HG03442 (cell line): Measurements from ENCODE around the gene SLC32A1.

ENCODE experiments used
- ATAC-seq: cut with Tn5 transposase; IDR thresholded peaks from one replicate; pipeline ENCODE4 v1.9.1; 2021; ENCODE audit warnings: mild to moderate bottlenecking, moderate library complexity; ENCODE audit not compliant: unreplicated experiment

Gene SLC32A1

GRCh38 chr20:38723848-38724625 is at the start of gene SLC32A1:
Gene SLC32A1, plus strand, starts transcription at chr20:38724486. Its CDS starts 239 bp downstream, at chr20:38724725.
- no peak for ATAC-seq

DNA sequence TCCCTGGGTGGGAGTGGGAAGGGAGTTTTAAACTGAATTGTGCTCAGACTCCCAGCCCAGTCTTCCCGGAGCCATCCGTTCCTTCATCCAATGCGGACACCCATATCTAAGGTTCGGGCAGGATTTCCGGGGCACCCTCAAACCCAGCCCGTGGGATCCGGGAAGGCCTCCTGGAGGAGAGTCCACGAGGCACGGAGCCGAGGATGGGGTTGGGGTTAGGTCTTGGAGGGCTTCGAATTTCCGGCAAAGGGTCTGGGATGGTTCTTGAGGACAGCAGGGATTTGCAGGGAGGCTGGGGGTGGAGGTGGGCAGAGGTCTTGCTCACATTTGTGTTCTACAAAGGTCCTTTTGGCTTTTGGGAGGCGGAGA is 49.5 kb upstream of the SLC32A1 start:
- ATAC-seq = no peak

DNA sequence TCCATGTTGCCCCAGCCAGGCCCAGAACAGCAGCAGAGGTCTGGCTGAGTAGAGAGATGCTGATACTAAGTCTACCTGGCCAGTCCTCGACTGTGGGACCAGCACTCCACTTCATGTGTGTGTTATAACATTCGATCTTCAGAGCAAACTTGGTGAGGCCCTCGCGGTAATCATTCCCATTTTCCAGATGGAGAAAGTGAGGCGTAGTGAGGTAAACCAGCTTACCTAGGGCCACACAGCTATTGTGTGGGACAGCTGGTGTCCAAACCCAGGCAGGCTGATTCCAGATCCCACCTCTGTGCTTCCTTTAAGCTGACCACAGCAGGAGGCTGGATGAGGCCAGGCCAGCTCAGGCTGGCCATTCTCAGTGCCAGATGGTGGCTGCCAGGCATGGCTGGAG is 47.7 kb upstream of the SLC32A1 start:
- no peak for ATAC-seq

DNA sequence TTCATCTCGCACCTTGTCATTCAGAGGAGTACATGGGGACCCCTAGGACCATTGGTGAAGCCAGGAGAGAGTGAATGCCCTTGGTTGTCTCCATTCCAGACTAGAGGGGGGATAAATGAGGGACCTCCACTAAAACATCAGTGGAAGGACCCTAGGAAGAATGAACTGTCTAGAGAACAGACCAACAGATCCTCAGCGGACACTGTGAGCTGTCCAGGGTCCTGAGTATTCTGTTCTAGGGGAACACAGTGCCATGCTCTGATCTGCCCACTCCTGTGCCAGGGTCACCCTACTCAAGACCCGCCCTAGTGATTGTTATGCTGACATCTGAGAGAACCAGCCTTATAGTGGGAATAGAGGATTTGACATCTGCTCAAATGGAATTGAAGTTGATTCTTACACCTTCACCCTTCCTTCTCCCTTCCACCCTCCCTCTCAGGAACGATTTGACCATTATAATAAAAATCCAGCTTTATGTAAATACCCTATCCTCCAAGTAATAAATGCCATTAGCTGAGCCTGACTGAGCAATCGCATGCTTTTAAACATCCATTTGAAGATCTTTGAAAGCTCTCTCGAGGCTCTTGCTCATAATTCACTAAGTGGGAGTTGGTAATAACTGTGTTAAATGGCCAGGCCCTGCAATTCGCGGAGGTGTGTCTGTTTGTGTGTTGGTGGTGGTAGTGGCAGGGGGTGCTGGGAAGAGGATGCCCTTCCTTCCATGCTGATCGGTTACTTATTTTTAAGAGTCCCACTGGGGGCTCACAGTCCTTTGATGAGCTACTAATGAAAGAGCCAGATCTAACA is 43.6 kb upstream of the SLC32A1 start:
- no peak for ATAC-seq

DNA sequence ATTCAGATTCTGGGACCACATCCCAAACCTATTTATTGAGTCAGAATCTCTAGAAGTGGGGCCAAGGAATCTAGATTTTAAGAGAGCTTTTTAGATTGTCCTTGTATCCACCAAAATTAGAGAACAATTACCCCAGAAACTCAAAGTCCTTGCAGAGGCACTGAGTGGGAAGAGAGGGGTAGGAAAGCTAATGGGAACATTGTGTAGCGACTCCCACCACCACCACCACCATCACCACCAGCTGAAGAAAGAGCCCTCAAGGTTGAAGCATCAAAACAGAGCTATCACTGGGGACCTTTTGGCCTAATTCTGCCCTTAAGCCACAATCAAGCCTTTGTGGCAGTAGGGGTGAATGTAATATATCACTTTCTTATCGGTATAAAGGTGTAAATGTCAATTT is 39.0 kb upstream of the SLC32A1 start:
- no peak for ATAC-seq

DNA sequence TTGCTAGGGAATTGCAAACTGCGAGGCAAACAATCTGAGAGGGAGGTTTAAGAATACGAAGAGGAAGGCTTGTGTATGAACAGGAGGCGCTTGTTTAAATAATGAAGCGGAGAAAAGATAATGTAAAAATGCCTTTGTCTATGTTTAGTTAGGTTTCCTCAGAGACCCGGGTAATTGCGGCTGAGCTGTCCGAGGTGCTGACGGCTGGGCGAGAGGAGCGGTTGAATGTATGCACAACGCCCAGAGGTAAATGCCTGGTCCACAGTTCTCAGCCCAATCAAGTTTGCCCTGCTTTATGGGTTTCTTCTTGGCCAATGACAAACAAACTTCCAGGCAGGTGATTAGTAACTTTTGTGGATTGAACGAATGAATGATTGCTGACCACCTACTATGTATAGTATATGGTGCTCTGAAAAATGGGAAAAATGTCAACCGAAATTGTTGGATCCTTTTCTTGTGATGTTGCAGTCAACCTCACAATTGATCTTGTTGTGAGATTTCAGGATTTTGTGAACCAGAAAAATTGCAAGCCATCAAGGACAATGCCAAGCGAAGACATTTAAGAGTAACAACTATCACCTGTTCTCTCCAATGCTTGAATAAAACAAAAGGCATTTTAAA is 38.3 kb upstream of the SLC32A1 start:
- ATAC-seq = no peak

GRCh38 chr20:38692436-38693411 is 31.6 kb upstream of the SLC32A1 start:
- no peak for ATAC-seq

DNA sequence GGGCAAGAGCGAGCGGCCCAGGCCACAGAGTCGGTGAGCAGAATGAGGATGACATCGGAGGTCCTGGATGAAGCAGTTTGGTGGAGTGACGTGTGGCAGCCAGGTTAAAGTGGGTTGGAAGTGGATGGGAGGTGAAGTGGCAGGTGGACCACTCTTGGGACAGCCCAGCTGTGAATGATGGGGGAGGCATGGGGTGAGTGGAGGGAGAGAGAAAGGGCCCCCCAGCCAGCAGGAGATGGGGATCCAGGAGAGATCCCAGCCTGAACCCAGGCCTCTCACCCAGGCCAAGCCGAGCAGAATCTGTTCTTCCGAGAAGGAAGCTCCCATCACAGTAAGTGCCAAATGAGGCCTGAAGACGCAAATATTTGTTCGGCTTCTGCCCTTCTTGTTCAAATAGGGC is 27.0 kb upstream of the SLC32A1 start:
- ATAC-seq = no peak

GRCh38 chr20:38698541-38698940 is 25.7 kb upstream of the SLC32A1 start:
- ATAC-seq = no peak

DNA sequence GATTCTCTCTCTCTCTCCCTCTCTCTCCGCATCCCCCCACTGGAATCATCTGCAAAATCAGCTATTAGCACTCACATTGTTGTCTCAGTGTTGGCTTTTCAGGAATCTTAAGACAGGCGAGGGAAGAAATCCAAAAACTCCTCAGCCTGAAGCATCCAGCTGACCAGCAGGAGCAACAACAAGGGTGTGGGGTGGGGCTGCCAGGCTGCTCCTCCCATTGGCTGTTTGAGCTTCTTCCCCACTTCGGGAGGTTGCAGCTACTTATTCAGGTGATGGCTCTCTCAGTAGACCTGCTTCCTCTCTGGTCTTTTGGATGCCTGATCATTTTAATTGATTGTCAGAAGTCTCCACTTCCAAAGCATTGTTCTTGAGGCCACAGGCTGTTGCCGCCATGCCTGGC is 24.1 kb upstream of the SLC32A1 start:
- ATAC-seq = no peak

DNA sequence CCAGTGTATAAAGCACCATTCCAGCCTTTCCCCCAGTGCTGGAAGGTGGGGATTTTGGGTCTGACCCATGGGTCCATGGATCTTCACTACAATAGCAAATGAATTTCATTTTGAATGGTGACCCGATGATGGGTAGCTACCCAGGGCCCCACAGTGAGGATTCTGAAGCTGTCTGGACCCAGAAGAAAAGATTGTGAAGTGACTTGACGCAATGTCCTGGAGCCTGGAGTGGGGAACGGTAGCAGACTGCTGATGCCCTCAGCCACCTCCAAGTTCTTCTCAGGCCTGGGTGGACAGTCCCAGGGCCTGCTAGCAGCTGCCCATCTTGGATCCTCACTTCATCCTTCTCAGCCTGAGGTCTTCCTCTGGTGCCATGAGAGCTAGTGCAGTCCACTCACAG is 23.4 kb upstream of the SLC32A1 start:
- no peak for ATAC-seq

DNA sequence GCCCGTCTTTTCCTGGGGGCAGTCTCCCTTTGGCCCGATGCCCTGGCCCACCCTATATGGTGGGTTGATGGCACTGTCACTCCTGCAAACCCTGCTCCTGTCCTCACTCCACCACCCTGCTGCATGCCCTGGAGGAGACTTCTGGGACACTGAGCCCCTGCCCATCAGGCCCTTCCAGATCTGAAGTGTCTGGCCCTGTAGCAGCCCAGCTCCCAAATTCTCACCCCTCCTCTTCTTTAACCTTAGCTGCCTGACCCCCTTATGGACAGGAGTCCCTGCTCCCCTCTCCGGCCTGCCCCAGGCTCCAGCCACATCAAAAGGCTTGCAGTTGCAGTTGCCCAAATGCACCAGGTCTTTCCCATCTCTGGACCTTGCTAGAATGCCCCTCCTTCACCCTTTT is 20.8 kb upstream of the SLC32A1 start:
- no peak for ATAC-seq

- no peak for ATAC-seq
Observed at GRCh38 chr20:38704136-38704535, 20.1 kb upstream of the SLC32A1 start.

- ATAC-seq = no peak
Observed at GRCh38 chr20:38706509-38706908, 17.8 kb upstream of the SLC32A1 start.

DNA sequence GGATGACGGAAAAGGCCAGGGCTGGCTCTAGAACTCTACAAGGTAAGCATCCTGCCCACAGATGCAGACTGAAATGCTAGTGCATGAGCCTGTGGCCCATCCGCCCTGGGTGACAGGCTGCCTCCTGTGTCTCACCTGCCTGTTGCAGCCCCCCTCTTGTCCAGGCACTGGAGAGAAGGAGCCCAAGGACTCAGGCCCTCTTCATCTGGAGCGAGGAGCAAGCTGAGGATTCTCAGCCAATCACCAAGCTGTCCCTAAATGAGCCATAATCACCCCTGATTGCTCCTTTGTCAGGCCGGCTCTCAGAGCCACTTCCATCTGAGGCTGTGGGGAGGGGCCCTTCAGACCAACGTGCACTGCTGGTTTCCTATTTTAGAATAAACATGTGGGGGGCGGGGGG is 10.0 kb upstream of the SLC32A1 start:
- no peak for ATAC-seq

DNA sequence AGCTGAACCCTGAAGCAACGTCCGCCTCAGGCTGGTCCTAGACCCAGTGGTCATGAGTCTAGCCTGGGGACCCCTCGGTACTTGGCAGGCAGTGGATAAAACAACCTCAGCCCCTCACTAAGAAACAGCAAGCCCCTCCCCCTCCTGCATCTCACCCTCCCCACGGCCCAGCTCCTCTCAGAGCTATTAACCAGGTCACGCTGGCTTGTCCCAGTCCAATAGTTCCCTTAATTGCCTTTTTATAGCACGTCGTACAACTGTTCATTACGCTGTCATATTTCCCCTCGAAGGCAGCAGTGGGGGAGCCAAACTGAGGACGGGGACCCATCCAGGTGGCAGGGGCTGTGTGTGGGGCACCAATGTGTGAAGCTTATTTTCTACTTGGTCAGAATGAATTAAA is 8.6 kb upstream of the SLC32A1 start:
- no peak for ATAC-seq

DNA sequence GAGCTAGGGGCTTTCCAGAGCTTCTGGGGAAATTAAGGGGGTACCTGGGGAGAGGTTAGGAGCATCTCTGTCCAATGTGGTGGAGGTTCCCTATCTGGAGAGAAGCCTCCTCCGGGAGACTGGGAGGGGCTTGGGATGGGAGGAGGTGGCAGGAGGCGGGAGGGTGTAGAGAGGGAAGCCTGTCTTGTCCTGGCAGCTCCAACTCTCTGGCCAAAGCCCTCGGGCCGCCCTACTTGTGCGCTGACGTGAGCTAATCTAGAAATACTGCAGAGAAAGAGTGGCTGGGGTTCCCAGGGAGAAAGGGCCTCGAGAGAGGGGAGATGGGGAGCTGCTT is 1.6 kb upstream of the SLC32A1 start:
- ATAC-seq = no peak

DNA sequence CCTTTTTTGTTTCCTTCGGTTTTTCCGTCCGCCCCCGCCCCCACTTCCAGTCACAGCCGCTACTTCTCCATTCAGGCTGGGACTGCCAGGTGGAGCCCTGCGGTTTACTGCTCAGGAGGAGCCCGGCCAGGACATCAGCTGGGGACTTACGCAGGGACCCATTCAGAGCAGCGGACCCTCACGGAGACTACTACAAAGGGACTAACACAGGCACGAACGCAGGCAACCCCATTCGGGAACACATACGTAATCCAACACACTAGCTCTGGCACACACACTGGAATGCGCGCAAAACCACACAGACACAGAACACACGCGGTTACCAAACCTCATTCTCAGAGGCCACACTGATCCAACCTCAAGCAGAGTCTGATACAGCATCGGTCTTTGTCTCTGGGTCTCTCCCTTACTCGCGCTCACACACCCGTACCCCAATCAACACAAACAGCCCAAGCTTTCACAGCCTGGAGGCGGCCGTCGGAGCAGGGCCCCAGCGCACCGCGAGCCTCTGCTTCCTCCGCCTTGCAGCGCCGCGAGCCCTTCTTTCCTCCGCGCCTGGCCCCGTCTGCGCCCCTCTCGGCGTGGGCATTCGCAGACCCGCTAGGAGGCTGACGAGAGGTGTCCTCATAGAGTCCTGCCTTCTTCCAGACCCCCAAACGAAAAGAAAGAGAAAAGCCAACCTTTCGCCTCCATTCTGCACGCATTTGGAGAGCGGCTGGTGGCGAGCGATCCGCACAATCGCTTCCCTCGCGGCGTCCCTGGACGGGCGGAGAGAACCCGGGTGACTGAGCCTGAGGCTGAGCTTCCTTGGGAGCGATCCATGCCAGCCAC is 1.1 kb upstream of the SLC32A1 start:
- no peak for ATAC-seq

- ATAC-seq = no peak
Observed at GRCh38 chr20:38724626-38725147, 401 bp downstream of the SLC32A1 start.
